Psoas muscle (tissue), 8 donors: ENCODE measurements around the gene TMEM98. TPM values are rescaled to one million over a fixed set of nuclear protein-coding genes. Genes with fewer than 3 reads are reported as not detected.

ENCODE experiments used
- ATAC-seq, 4 donors: fragments of 200-7000 bp; cut with Tn5 transposase; one replicate each; pipeline ENCODE4 v1.9.1; 2020; ENCODE audit warnings: moderate library complexity in 3 of 4, mild to moderate bottlenecking in 2 of 4
- DNase-seq, 2 donors: peaks; one replicate each; pipeline ENCODE4 v3.0.0-alpha.2; 2020
- H3K27ac ChIP-seq: fragments of 200-600 bp; one replicate; pipeline ENCODE4 v1.8.0; 2022
- H3K27me3 ChIP-seq, 3 donors: fragments of 200-600 bp in 1 of 3; one replicate each; pipeline versions ENCODE4 v1.6.1 to v1.8.0; 2013 to 2022; ENCODE audit warnings: low read length in 2 of 3, mild to moderate bottlenecking in 2 of 3, moderate library complexity in 1 of 3; ENCODE audit not compliant: insufficient read depth in 3 of 3
- H3K36me3 ChIP-seq, 2 donors: fragments of 200-600 bp in 1 of 2; one replicate each; pipeline versions ENCODE4 v1.6.1 to v1.8.0; 2013 to 2022; ENCODE audit warnings: low read depth in 1 of 2, mild to moderate bottlenecking in 1 of 2, moderate library complexity in 1 of 2; ENCODE audit not compliant: insufficient read depth in 1 of 2
- H3K4me1 ChIP-seq: fragments of 200-600 bp; one replicate; pipeline ENCODE4 v1.8.0; 2022
- H3K4me3 ChIP-seq: fragments of 200-600 bp; one replicate; pipeline ENCODE4 v1.8.0; 2022; ENCODE audit warnings: mild to moderate bottlenecking
- H3K9me3 ChIP-seq: fragments of 200-600 bp; one replicate; pipeline ENCODE4 v1.8.0; 2022
- WGBS, 3 donors: extraction: QIAGEN DNeasy Blood & Tissue Kit; methylation state at CpG; one replicate each; pipeline versions ENCODE4 v1.1.6 to v1.1.7; 2013; 5-methylcytosine and 5-hydroxymethylcytosine counted together
- intact Hi-C, 2 donors: fragments of 100-400 bp; cut with DNase I; formaldehyde crosslinking; loops; one replicate each; pipeline versions ENCODE4 v1.11.0 to v1.14.2; 2022
- polyA plus RNA-seq, 3 donors: library from polyadenylated mRNA; stranded (reverse); fragments of 200-250 nt; gene quantifications; one replicate each; pipeline ENCODE4 v1.2.3, GENCODE V29; 2013
- total RNA-seq, 4 donors: library from RNA; stranded (reverse); fragmentation: NEBNext Ultra II Directional in 2 of 4; extraction: Animal tissue kit (Norgen Biotek cat#: 25700) in 2 of 4; gene quantifications; one replicate each; pipeline versions ENCODE4 v1.2.1 to v1.2.4, GENCODE V29; 2021 to 2023
- TF ChIP-seq, protein P1 (sequence below): fragments of 200-600 bp; IDR thresholded peaks from one replicate; pipeline ENCODE4 v1.8.0; 2022; ENCODE audit warnings: antibody characterized with exemption
- donor health status: healthy with polysubstance abuse.
- donor health status: DM: no; HTN: no; CAD: no; lungs with moderate emphysema.
- donor health status: Bipolar disorder and iron deficiency.
- donor health status: healthy.
- donor health status: DM: yes; HTN: yes; CAD: no.
- donor health status: DM: no; HTN: no; CAD: no.
- donor health status: DM: no; HTN: no; CAD: no.
- donor health status: DM: yes; HTN: yes; CAD: no.

Gene TMEM98
- total and polyA plus RNA-seq, 7 donors = 1.4 to 5.7 (median 3.6) TPM

DNA sequence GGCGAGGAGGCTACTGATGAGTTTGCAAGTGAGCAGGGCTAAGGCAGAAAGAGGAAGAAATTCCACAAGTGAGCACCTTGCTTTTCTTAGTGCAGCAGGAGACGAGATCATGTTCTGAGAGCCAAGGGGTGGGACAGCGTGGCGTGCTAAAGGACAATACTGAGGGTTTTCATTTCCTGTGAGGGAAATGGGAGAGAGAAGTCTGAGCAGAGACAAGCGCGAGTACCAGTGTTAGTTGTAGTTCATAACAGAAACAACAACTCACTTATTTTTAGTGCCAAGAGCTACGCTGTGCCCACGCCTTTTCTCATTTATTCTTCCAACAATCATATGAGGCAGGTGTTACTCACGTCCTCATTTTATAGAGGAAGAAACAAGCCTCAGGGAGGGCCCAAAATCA, 66.0 kb downstream of the TMEM98 start:
- 62 to 69% (median 63%) methylated on average over 9 of the region's 9 CpGs for WGBS, 3 donors
- H3K27ac ChIP-seq = no peak overlapping the region
- TF ChIP-seq, protein P1, sequence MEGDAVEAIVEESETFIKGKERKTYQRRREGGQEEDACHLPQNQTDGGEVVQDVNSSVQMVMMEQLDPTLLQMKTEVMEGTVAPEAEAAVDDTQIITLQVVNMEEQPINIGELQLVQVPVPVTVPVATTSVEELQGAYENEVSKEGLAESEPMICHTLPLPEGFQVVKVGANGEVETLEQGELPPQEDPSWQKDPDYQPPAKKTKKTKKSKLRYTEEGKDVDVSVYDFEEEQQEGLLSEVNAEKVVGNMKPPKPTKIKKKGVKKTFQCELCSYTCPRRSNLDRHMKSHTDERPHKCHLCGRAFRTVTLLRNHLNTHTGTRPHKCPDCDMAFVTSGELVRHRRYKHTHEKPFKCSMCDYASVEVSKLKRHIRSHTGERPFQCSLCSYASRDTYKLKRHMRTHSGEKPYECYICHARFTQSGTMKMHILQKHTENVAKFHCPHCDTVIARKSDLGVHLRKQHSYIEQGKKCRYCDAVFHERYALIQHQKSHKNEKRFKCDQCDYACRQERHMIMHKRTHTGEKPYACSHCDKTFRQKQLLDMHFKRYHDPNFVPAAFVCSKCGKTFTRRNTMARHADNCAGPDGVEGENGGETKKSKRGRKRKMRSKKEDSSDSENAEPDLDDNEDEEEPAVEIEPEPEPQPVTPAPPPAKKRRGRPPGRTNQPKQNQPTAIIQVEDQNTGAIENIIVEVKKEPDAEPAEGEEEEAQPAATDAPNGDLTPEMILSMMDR = no peak
- DNase-seq = no peak
- no peaks in the 10 kb centered on the region for H3K36me3 ChIP-seq
- H3K4me3 ChIP-seq = no peak overlapping the region
- H3K9me3 ChIP-seq = no peaks in the 10 kb centered on the region
- intact Hi-C loops = no loop called here
- H3K27me3 ChIP-seq = peaks cover 0 to 11% (median 10%) of the 10 kb centered on the region in 3 donors
- ATAC-seq = no peak
- no peaks in the 10 kb centered on the region for H3K4me1 ChIP-seq

Other genes with a start within 250 kb of the TMEM98 start
- gene MYO1D, start 51.0 kb upstream of the TMEM98 start, total RNA-seq = 1 to 10 TPM; 4.1 to 5.9 (median 4.6) TPM
- gene MYO1D, start 51.0 kb upstream of the TMEM98 start, polyA plus RNA-seq = 1 to 10 TPM; 1.8 to 2.4 (median 2.3) TPM
- gene SPACA3, start 63.7 kb downstream of the TMEM98 start, total RNA-seq = not detected
- not detected for gene SPACA3, start 63.7 kb downstream of the TMEM98 start, polyA plus RNA-seq